ENCODE results near the gene PCGF2.

The PCGF2 gene

DNA sequence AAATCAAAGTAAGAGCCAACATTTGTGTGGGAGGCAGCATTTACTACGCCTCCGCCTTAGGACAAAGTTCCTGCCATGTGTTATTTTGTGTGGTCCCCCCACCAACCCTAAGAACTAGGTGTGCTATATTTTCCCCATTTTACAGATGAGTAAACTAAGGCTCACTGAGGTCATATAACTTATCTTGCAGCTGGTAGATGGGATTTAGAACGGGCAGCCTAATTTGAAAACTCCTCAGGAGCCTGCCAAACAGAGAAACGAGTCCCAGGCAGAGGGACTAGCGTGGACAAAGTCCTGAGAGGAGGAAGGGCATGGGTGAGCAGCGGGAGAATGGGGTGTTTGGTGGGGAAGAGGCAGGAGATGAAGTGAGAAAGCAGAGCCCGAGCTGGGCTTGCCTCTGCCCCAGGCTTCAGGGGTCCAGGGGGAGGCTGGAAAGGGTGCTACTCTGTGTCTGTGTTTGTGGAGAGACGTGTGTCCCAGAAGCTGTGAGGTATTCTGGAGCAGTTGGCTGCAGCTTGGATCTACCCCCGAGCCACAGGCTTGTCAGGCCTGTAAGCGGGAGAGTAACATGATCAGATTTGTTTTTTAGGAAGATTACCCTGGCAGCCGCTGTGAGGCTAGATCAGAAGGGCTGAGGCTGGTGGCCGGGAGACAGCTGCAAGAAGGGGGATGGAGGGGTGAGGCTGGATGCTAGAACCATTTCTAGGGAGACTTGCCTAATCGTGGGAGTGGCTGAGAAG is 38.1 kb downstream of the PCGF2 start:
- no peak overlapping the region for H3K4me3 Mint-ChIP-seq
- H3K36me3 Mint-ChIP-seq (ENCODE audit: low read depth), result peaks cover 91% of the 10 kb centered on the region
- peak overlapping the region; percentile 90 for H3K27ac Mint-ChIP-seq
- DNase-seq, result no peak
- H3K9me3 Mint-ChIP-seq, result no peaks in the 10 kb centered on the region
- peaks cover 68% of the 10 kb centered on the region for H3K4me1 Mint-ChIP-seq (ENCODE audit: low read depth)
- H3K27me3 Mint-ChIP-seq, result no peaks in the 10 kb centered on the region

DNA sequence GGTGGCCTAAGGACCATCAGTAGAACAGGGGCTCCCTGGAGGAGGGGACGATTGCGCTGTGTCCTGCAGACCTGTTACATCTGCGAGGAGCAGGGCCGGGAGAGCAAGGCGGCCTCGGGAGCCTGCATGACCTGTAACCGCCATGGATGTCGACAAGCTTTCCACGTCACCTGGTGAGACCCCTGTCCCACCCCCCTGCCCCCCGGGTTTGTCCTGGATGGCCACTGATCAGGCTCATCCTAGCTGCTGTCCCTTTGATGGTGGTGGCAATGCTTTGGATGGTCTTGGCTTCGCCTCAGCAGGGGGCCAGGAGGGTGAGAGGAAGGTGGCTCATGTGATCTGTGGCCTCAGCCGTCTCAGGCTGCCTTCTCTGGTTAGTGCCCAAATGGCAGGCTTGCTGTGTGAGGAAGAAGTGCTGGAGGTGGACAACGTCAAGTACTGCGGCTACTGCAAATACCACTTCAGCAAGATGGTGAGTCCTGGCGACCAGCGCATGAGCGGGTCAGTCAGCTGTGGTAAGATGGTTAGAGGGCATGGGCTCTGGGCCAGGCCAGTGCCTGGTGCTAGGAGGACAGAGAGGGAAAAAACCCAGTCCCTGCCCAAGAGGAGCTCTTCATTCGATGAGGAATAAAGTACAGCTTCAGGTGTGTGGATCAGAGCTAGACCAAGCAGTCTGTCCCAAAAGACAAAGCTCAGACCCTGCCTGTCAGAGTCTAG is 38.9 kb downstream of the PCGF2 start:
- Mint-ChIP-seq H3K27ac (peak overlapping the region; percentile 90), H3K27me3 (no peaks in the 10 kb centered on the region)

DNA sequence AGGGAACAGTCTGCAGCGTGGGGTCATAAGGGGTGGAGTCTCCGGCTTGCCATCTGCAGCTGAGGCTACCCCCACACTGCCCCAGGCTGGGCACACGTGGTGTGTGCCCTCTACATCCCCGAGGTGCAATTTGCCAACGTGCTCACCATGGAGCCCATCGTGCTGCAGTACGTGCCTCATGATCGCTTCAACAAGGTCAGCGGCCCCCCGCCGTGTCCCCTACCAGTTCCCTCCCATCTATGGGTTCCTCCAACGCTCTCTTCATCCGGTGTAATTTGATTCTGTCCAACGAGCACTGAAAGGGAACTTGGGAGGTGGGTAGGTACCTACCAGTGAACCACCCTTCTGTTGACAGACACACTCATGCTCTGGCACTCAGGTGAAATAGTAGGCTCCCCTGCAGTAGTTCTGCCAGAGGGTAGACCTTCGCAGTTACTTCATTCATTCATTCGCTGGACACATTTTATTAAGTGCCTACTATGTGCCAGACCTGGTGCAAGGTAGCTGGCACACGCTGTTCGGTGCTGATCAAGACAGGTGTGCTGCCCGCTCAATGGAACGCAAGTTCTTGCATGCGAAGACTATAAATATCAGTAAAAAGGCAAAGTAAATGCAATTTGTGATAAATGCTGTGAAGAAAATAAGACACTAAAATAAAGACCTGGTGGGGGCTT is 40.3 kb downstream of the PCGF2 start:
- H3K27me3 Mint-ChIP-seq, result no peaks in the 10 kb centered on the region
- no peak for DNase-seq
- H3K27ac Mint-ChIP-seq, result peak overlapping the region; percentile 94
- peak overlapping the region; percentile 93 for H3K4me3 Mint-ChIP-seq
- peaks cover 90% of the 10 kb centered on the region for H3K36me3 Mint-ChIP-seq (ENCODE audit: low read depth)
- H3K4me1 Mint-ChIP-seq (ENCODE audit: low read depth), result peaks cover 50% of the 10 kb centered on the region
- no peaks in the 10 kb centered on the region for H3K9me3 Mint-ChIP-seq

More for the DNA sequence above, 38.9 kb downstream of the PCGF2 start:
- Mint-ChIP-seq H3K4me3 (no peak overlapping the region), H3K9me3 (no peaks in the 10 kb centered on the region), H3K36me3 (ENCODE audit: low read depth) (peaks cover 90% of the 10 kb centered on the region), H3K4me1 (ENCODE audit: low read depth) (peaks cover 60% of the 10 kb centered on the region)
- no peak for DNase-seq

- DNase-seq, result peak; percentile 66
- H3K9me3 Mint-ChIP-seq, result no peaks in the 10 kb centered on the region
- H3K36me3 Mint-ChIP-seq (ENCODE audit: low read depth), result peaks cover 84% of the 10 kb centered on the region
- H3K27me3 Mint-ChIP-seq, result no peaks in the 10 kb centered on the region
- peaks cover 49% of the 10 kb centered on the region for H3K4me1 Mint-ChIP-seq (ENCODE audit: low read depth)
- H3K27ac Mint-ChIP-seq, result peak overlapping the region; percentile 94
- peak overlapping the region; percentile 93 for H3K4me3 Mint-ChIP-seq
These were observed 41.5 kb downstream of the PCGF2 start for GRCh38 chr17:38706505-38707216.

- Mint-ChIP-seq H3K36me3 (ENCODE audit: low read depth) (peaks cover 77% of the 10 kb centered on the region), H3K4me1 (ENCODE audit: low read depth) (peaks cover 49% of the 10 kb centered on the region), H3K4me3 (peak overlapping the region; percentile 93), H3K27me3 (no peaks in the 10 kb centered on the region), H3K27ac (peak overlapping the region; percentile 94), H3K9me3 (no peaks in the 10 kb centered on the region)
- DNase-seq, result peak; percentile 59
These were observed 42.2 kb downstream of the PCGF2 start for GRCh38 chr17:38705803-38706504.

DNA sequence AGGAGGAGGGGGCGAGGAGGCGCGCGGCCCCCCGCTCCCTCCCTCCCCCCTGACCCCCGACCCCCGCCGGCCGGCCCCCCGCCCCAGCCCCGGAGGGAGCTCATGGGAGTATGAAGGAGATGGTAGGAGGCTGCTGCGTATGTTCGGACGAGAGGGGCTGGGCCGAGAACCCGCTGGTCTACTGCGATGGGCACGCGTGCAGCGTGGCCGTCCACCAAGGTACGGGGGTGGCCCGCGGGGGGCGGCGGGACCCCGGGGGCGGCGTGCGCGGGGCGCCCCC is 42.7 kb downstream of the PCGF2 start:
- Mint-ChIP-seq H3K27ac (no peak overlapping the region), H3K27me3 (no peaks in the 10 kb centered on the region), H3K4me1 (ENCODE audit: low read depth) (peaks cover 48% of the 10 kb centered on the region), H3K4me3 (peak overlapping the region; percentile 93), H3K36me3 (ENCODE audit: low read depth) (peaks cover 72% of the 10 kb centered on the region), H3K9me3 (no peaks in the 10 kb centered on the region)
- peak; percentile 72 for DNase-seq

DNA sequence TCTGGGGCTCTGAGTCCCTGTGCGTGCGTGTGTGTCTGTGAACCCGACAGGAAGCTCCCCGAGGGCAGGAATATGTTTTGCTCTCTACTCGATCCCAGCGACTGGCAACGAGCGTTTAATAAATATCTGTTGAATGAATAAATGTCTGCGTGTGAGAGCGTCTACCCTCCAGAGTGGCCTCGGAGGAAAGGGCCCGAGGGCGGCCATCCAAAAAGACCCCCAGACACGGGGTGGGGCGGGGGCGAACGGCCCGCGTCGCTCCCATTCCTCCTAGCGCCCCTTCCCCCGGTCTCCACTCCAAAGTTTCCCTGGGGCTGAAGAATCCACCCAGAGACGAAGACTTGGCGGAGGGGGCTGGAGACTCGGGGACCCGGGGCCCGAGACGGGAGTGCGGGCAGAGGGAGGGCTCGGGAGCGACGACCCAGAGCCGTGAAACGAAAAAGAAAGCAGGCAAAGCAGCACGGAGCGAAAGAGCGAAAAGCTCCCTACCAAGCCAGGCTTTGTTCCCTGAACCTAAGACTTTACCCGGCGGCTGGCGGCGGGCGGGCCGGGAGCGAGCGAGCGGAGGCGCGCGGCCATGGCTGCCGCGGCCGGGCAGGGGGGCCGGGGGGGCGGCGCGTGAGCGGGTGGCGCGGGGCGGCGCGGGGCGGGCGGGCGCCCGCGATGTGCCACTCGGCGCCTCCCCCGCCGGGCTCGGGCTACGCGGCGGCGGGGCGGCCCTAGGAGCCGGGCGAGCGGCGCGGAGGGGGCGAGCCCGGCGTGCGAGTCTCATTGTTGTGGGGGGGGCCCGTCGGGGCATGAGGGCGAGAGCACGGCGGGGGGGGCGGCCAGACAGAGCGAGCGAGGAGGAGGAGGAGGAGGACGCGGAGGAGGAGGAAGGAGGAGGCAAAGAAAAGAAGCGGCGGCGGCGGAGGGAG is 43.3 kb downstream of the PCGF2 start, which contains the start of gene MLLT6:
TSS of gene MLLT6 (plus strand) at position 668 of the 917 bp plus-strand sequence. CDS start 360 bp downstream, outside the sequence.
- peaks cover 68% of the 10 kb centered on the region for H3K36me3 Mint-ChIP-seq (ENCODE audit: low read depth)
- H3K27me3 Mint-ChIP-seq, result no peaks in the 10 kb centered on the region
- DNase-seq, result peak; percentile 82
- peaks cover 48% of the 10 kb centered on the region for H3K4me1 Mint-ChIP-seq (ENCODE audit: low read depth)
- H3K4me3 Mint-ChIP-seq, result peak within 1 kb of the TSS; percentile 99
- peak within 1 kb of the TSS; percentile 100 for H3K27ac Mint-ChIP-seq
- H3K9me3 Mint-ChIP-seq, result peaks cover 3% of the 10 kb centered on the region

- DNase-seq, result peak; percentile 91
- Mint-ChIP-seq H3K27me3 (no peaks in the 10 kb centered on the region), H3K4me1 (ENCODE audit: low read depth) (peaks cover 47% of the 10 kb centered on the region), H3K27ac (peak overlapping the region; percentile 100), H3K36me3 (ENCODE audit: low read depth) (peaks cover 59% of the 10 kb centered on the region), H3K9me3 (peaks cover 3% of the 10 kb centered on the region), H3K4me3 (peak overlapping the region; percentile 99)
These were observed 44.2 kb downstream of the PCGF2 start for GRCh38 chr17:38703742-38704605.

DNA sequence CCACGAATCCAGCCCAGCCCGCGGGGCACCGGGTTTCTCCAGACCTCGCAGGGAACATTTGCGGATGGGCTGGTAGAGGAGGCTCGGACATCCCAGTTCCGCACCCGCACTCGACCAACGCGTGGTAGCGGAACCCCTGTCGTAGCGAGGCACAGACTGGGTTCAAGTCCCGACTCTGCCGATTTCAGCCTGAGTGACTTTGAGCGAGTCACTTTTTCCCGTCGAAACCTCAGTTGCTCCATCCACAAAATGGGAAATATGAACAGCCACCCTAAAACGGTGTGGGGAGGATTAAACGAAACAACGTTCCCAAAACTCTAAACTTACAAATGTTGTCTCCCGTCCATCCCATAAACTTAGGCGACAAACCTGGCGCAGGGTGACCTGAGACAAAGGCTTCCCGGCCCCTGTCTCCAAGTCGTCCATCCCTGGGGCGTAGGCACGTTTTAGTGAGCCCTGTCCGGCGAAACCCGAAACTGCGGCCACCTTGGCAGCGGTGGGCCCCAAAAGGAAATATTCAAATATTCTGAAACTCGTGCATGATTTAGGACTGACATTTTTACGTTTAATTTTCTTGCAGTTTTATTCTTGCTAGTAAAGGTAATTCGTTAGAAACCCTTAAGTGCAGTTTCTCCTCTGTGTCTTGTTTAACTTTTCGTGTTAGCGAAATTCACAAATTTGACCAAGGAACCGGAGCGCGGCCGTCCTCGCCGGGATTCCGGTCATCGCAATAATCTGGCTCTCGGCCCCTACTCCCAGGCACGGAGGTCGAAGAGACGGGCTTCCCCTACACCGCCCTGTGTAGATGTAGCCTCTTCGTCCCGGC is 45.0 kb downstream of the PCGF2 start:
- Mint-ChIP-seq H3K4me3 (peak overlapping the region; percentile 99), H3K36me3 (ENCODE audit: low read depth) (peaks cover 53% of the 10 kb centered on the region), H3K9me3 (peaks cover 3% of the 10 kb centered on the region), H3K27ac (peak overlapping the region; percentile 100), H3K4me1 (ENCODE audit: low read depth) (peaks cover 45% of the 10 kb centered on the region), H3K27me3 (no peaks in the 10 kb centered on the region)
- peak; percentile 60 for DNase-seq

GRCh38 chr17:38702166-38702915 is 45.8 kb downstream of the PCGF2 start:
- peak overlapping the region; percentile 99 for H3K4me3 Mint-ChIP-seq
- no peaks in the 10 kb centered on the region for H3K27me3 Mint-ChIP-seq
- peak overlapping the region; percentile 100 for H3K27ac Mint-ChIP-seq
- peaks cover 45% of the 10 kb centered on the region for H3K36me3 Mint-ChIP-seq (ENCODE audit: low read depth)
- H3K9me3 Mint-ChIP-seq, result peaks cover 3% of the 10 kb centered on the region
- DNase-seq, result peak; percentile 91
- H3K4me1 Mint-ChIP-seq (ENCODE audit: low read depth), result peaks cover 45% of the 10 kb centered on the region

- Mint-ChIP-seq H3K27me3 (no peaks in the 10 kb centered on the region), H3K4me1 (ENCODE audit: low read depth) (peaks cover 47% of the 10 kb centered on the region), H3K4me3 (peak overlapping the region; percentile 82), H3K36me3 (ENCODE audit: low read depth) (peaks cover 38% of the 10 kb centered on the region), H3K9me3 (peaks cover 3% of the 10 kb centered on the region), H3K27ac (peak overlapping the region; percentile 100)
- no peak for DNase-seq
These were observed 46.5 kb downstream of the PCGF2 start for GRCh38 chr17:38701504-38702165.
